ENCODE data around the gene MSH5. TPM values are rescaled to one million over a fixed set of nuclear protein-coding genes. Genes with fewer than 3 reads are reported as not detected.

The MSH5 gene
- total and polyA plus RNA-seq, 2 of the 13 experiments (the other 11 are each of a cell fraction or from before 2014, with no cell fraction given) = 10.2 to 38.7 TPM

GRCh38 chr6:31734821-31735406 is 4.9 kb upstream of the MSH5 start (continued):
- TF ChIP-seq KAT7 (CRISPR knock-in tag; IDR thresholded peaks at IDR 0.05; ENCODE audit: borderline replicate concordance) (peak; percentile 77; the same call in 1 of the 2 replicates), POLR2AphosphoS5 (IDR thresholded peaks at IDR 0.05; ENCODE audit: low read depth, low read length) (peak; percentile 52), ZNF850 (CRISPR knock-in tag; conservative IDR thresholded peaks at IDR 0.05) (0 out of 2 replicates have a peak, but pooled peaks have one; percentile 46), SALL1 (CRISPR knock-in tag; IDR thresholded peaks at IDR 0.05) (peak; percentile 33), SKI (IDR thresholded peaks at IDR 0.05; ENCODE audit: partially characterized antibody) (no peak), DMTF1 (CRISPR knock-in tag; IDR thresholded peaks at IDR 0.05) (no peak), NFAT5 (CRISPR knock-in tag; IDR thresholded peaks at IDR 0.05) (0 out of 2 replicates have a peak, but pooled peaks have one; percentile 27), ZNF879 (CRISPR knock-in tag; IDR thresholded peaks at IDR 0.05) (0 out of 2 replicates have a peak, but pooled peaks have one; percentile 44), ZBTB37 (CRISPR knock-in tag; IDR thresholded peaks at IDR 0.05) (no peak), ZBTB20 (CRISPR knock-in tag; IDR thresholded peaks at IDR 0.05; ENCODE audit: borderline replicate concordance, low read depth) (no peak; the same call in 1 of the 2 replicates), MAF1 (CRISPR knock-in tag; IDR thresholded peaks at IDR 0.05; ENCODE audit: borderline replicate concordance) (no peak), ZNF747 (CRISPR knock-in tag; IDR thresholded peaks at IDR 0.05; ENCODE audit: borderline replicate concordance) (no peak), GATAD2A (CRISPR knock-in tag; IDR thresholded peaks at IDR 0.05) (peak; percentile 40), NKX3-1 (CRISPR knock-in tag; IDR thresholded peaks at IDR 0.05) (no peak), ZNF18 (CRISPR knock-in tag; IDR thresholded peaks at IDR 0.05; ENCODE audit: insufficient replicate concordance) (peak; percentile 53), ZFP36L1 (CRISPR knock-in tag; IDR thresholded peaks at IDR 0.05) (peak; percentile 79; the same call in 1 of the 2 replicates)

Measured in HepG2 (cell line).